HCT116 (cell line): ENCODE data around the gene MXI1. TPM values are rescaled to one million over a fixed set of nuclear protein-coding genes. Genes with fewer than 3 reads are reported as not detected.
A peak's percentile ranks its signal among the peaks of the same experiment; 100 is the strongest.

ENCODE experiments used
- ATAC-seq: fragments of 200-7000 bp; cut with Tn5 transposase; 2 replicates; pipeline ENCODE4 v1.9.1; 2020; ENCODE audit warnings: mild to moderate bottlenecking, moderate library complexity
- BruUV-seq: library from RNA; stranded (reverse); fragments of 400-500 nt; replicated peaks from 2 replicates; lab custom pipeline; 2021; lab: Mats Ljungman, UMichigan
- CTCF ChIA-PET: fragments of 300-600 bp; sonication (Branson Sonifier 250); formaldehyde crosslinking; loops from one replicate; lab custom pipeline; 2021; ENCODE audit warnings: antibody characterized with exemption; lab: Charles Lee
- POLR2A ChIA-PET: fragments of 300-600, 350-600 bp; sonication (Branson Sonifier 250); formaldehyde crosslinking; loops from one replicate; lab custom pipeline; 2021; ENCODE audit warnings: antibody characterized with exemption; lab: Charles Lee
- RAD21 ChIA-PET, 2 experiments: fragments of 300-600 bp; sonication (Branson Sonifier 250); formaldehyde crosslinking; loops; one replicate each; lab custom pipeline; 2023; ENCODE audit warnings: low total read pairs in 2 of 2; ENCODE audit not compliant: uncharacterized antibody in 2 of 2, unreplicated experiment in 2 of 2, low non-redundant PET in 1 of 2; lab: Charles Lee
- DNase-seq: peaks from one replicate; pipeline ENCODE4 v3.0.0-alpha.2; 2010; ENCODE audit warnings: low read depth, low spot score
- H2AFZ ChIP-seq: fragments of 200-600 bp; shearing (Covaris generic), sonication (generic); 2 replicates; pipeline ENCODE4 v1.6.1; 2017; ENCODE audit warnings: low read depth, mixed run types, mixed read lengths, antibody characterized with exemption, low read length; ENCODE audit not compliant: poor library complexity, severe bottlenecking
- H3K27ac ChIP-seq: 2 replicates; pipeline ENCODE4 v1.5.1; 2012; ENCODE audit warnings: low read depth, low read length
- H3K27me3 ChIP-seq: fragments of 200-600 bp; sonication (generic); 2 replicates; pipeline ENCODE4 v1.6.1; 2016; ENCODE audit warnings: mixed run types, low read length, mixed read lengths; ENCODE audit not compliant: insufficient read depth
- H3K36me3 ChIP-seq, 2 experiments: fragments of 200-500 bp in 1 of 2; fragments of 200-600 bp in 1 of 2; sonication (Bioruptor generic) in 1 of 2; sonication (generic) in 1 of 2; 2 replicates each; pipeline versions ENCODE4 v1.5.1 to v1.6.1; 2014 to 2016; ENCODE audit warnings: low read length in 2 of 2, inconsistent platforms in 1 of 2, mixed read lengths in 1 of 2, mixed run types in 1 of 2; ENCODE audit not compliant: insufficient read depth in 2 of 2, control insufficient read depth in 1 of 2
- H3K4me1 ChIP-seq, 2 experiments: fragments of 200-600 bp in 1 of 2; sonication (generic) in 1 of 2; 2 replicates each; pipeline versions ENCODE4 v1.5.1 to v1.6.1; 2012 to 2017; ENCODE audit warnings: low read length in 2 of 2, inconsistent platforms in 1 of 2, mild to moderate bottlenecking in 1 of 2, mixed read lengths in 1 of 2, mixed run types in 1 of 2, moderate library complexity in 1 of 2; ENCODE audit not compliant: insufficient read depth in 2 of 2, control insufficient read depth in 1 of 2
- H3K4me2 ChIP-seq: fragments of 200-600 bp; sonication (generic); 2 replicates; pipeline ENCODE4 v1.6.1; 2017; ENCODE audit warnings: mixed run types, low read length, mixed read lengths
- H3K4me3 ChIP-seq, 2 experiments: fragments of 200-600 bp in 1 of 2; sonication (generic) in 1 of 2; replicated peaks in 1 of 2; 2 replicates each; pipeline ENCODE4 v1.5.1; 2011 to 2016; ENCODE audit warnings: low read length in 2 of 2, control low read depth in 1 of 2, low read depth in 1 of 2, mild to moderate bottlenecking in 1 of 2, mixed read lengths in 1 of 2, mixed run types in 1 of 2
- H3K79me2 ChIP-seq: fragments of 200-600 bp; sonication (generic); 2 replicates; pipeline ENCODE4 v1.6.1; 2017; ENCODE audit warnings: mild to moderate bottlenecking, mixed run types, low read length, moderate library complexity, mixed read lengths; ENCODE audit not compliant: insufficient read depth
- H3K9ac ChIP-seq: fragments of 200-600 bp; sonication (generic); 2 replicates; pipeline ENCODE4 v1.6.1; 2016; ENCODE audit warnings: low read length, mixed read lengths
- H3K9me2 ChIP-seq: fragments of 200-600 bp; sonication (generic), shearing (Covaris generic); 2 replicates; pipeline ENCODE4 v1.6.1; 2017; ENCODE audit warnings: mixed run types, mild to moderate bottlenecking, moderate library complexity; ENCODE audit not compliant: insufficient read depth
- H3K9me3 ChIP-seq, 2 experiments: fragments of 200-500 bp in 1 of 2; fragments of 200-600 bp in 1 of 2; sonication (Bioruptor generic) in 1 of 2; sonication (generic) in 1 of 2; 2 replicates each; pipeline ENCODE4 v1.6.1; 2014 to 2017; ENCODE audit warnings: low read length in 2 of 2, mixed read lengths in 2 of 2, inconsistent platforms in 1 of 2, low read depth in 1 of 2, mild to moderate bottlenecking in 1 of 2, mixed run types in 1 of 2, moderate library complexity in 1 of 2; ENCODE audit not compliant: control insufficient read depth in 1 of 2, insufficient read depth in 1 of 2
- H4K20me1 ChIP-seq: fragments of 200-600 bp; sonication (generic), shearing (Covaris generic); 2 replicates; pipeline ENCODE4 v1.6.1; 2017; ENCODE audit warnings: mixed run types, mild to moderate bottlenecking, moderate library complexity; ENCODE audit not compliant: insufficient read depth
- CBX3 ChIP-seq: IDR thresholded peaks from 2 replicates; pipeline ENCODE4 v1.6.1; 2012; ENCODE audit warnings: low read depth
- CEBPB ChIP-seq: IDR thresholded peaks from 2 replicates; pipeline ENCODE4 v1.6.1; 2012; ENCODE audit warnings: low read depth
- EGR1 ChIP-seq: IDR thresholded peaks from 2 replicates; pipeline ENCODE4 v1.6.1; 2012; ENCODE audit warnings: low read depth
- ELF1 ChIP-seq: IDR thresholded peaks from 2 replicates; pipeline ENCODE4 v1.6.1; 2012; ENCODE audit warnings: low read depth, borderline replicate concordance
- EZH2 ChIP-seq: fragments of 200-600 bp; sonication (generic); IDR thresholded peaks from 2 replicates; pipeline ENCODE4 v1.6.1; 2017; ENCODE audit warnings: antibody characterized with exemption, mixed run types
- FOSL1 ChIP-seq: IDR thresholded peaks from 2 replicates; pipeline ENCODE4 v1.6.1; 2012; ENCODE audit warnings: low read depth
- POLR2A ChIP-seq: IDR thresholded peaks from 2 replicates; pipeline ENCODE4 v1.7.0; 2011; ENCODE audit warnings: borderline replicate concordance; ENCODE audit not compliant: insufficient read depth, insufficient read length; ENCODE audit errors: extremely low read depth
- POLR2AphosphoS5 ChIP-seq: IDR thresholded peaks from 2 replicates; pipeline ENCODE4 v1.6.1; 2011; ENCODE audit warnings: mild to moderate bottlenecking, low read depth, low read length, moderate library complexity
- SP1 ChIP-seq: IDR thresholded peaks from 2 replicates; pipeline ENCODE4 v1.6.1; 2012; ENCODE audit warnings: low read depth
- SRF ChIP-seq: IDR thresholded peaks from 2 replicates; pipeline ENCODE4 v1.6.1; 2012; ENCODE audit warnings: low read depth
- YY1 ChIP-seq: IDR thresholded peaks from 2 replicates; pipeline ENCODE4 v1.6.1; 2011; ENCODE audit warnings: low read length, low read depth, moderate library complexity, mild to moderate bottlenecking; ENCODE audit not compliant: insufficient replicate concordance; ENCODE audit errors: extremely low read depth
- ZFX ChIP-seq: fragments of 450-650 bp; IDR thresholded peaks from 2 replicates; pipeline ENCODE4 v1.6.1; 2017
- ZNF274 ChIP-seq: fragments of 200-500 bp; sonication (Bioruptor generic); IDR thresholded peaks from 2 replicates; pipeline ENCODE4 v1.6.1; 2014; ENCODE audit warnings: mild to moderate bottlenecking, low read depth, low read length, inconsistent platforms
- intact Hi-C: fragments of 100-400 bp; cut with micrococcal nuclease; formaldehyde crosslinking; loops from 2 replicates; pipeline ENCODE4 v1.10.0; 2022
- total RNA-seq: library from RNA; stranded (reverse); gene quantifications from one replicate; pipeline ENCODE4 v1.2.1, GENCODE V29; 2021; ENCODE audit not compliant: unreplicated experiment
- TF ChIP-seq, protein P1 (sequence below): IDR thresholded peaks from 2 replicates; pipeline ENCODE4 v1.6.1; 2012
- TF ChIP-seq, protein P2 (sequence below), 3 experiments: fragments of 200-600 bp in 1 of 3; sonication (generic) in 1 of 3; IDR thresholded peaks in 2 of 3; conservative IDR thresholded peaks in 1 of 3; 2 replicates each; pipeline ENCODE4 v1.5.1; 2012 to 2017; ENCODE audit warnings: low read depth in 2 of 3, low read length in 2 of 3, antibody characterized with exemption in 1 of 3, borderline replicate concordance in 1 of 3, control low read depth in 1 of 3, mild to moderate bottlenecking in 1 of 3, mixed read lengths in 1 of 3, mixed run types in 1 of 3, moderate library complexity in 1 of 3; ENCODE audit not compliant: insufficient read depth in 1 of 3
- TF ChIP-seq, protein P3 (sequence below): IDR thresholded peaks from 2 replicates; pipeline ENCODE4 v1.6.1; 2012

Gene MXI1
- total RNA-seq, 1 experiment from 2014 or later: 57.0 TPM

- peak overlapping the region; percentile 79 for H3K4me2 ChIP-seq
- peaks cover 54% of the 10 kb centered on the region for H3K79me2 ChIP-seq
- H3K36me3 ChIP-seq: peaks cover 38 to 39% of the 10 kb centered on the region in 2 experiments
- DNase-seq: no peak
- H2AFZ ChIP-seq: no peak overlapping the region
- ChIA-PET CTCF (interaction anchor here (0.6 to 6.1 kb wide), 20 partner anchors 46 to 771 kb away, joined by 3 to 47 read pairs (median 3); no protein-coding TSS in a partner anchor), POLR2A (interaction anchor here (0.7 to 1.4 kb wide), 10 partner anchors 8 to 804 kb away, joined by 3 to 7 read pairs (median 4); no protein-coding TSS in a partner anchor), RAD21 (interaction anchor here in 1 of 2 experiments (0.6 to 0.7 kb wide), 3 partner anchors 198 to 902 kb away, joined by 3 to 4 read pairs (median 3); no protein-coding TSS in a partner anchor)
- H3K4me1 ChIP-seq: peaks cover 12 to 26% of the 10 kb centered on the region in 2 experiments; a peak in 3 of 4 replicates
- BruUV-seq: no TSS peak
- intact Hi-C loops: no loop called here
- H3K27me3 ChIP-seq: no peaks in the 10 kb centered on the region
- H3K27ac ChIP-seq: peak overlapping the region; percentile 77
- peak; percentile 60 for ATAC-seq
- peak; percentile 98 for TF ChIP-seq ZFX
- TF ChIP-seq SP1: no peak
- H3K4me3 ChIP-seq: peak overlapping the region; percentile 88 to 91
- no peaks in the 10 kb centered on the region for H3K9me3 ChIP-seq
- peak overlapping the region; percentile 92 for H3K9ac ChIP-seq
- no peaks in the 10 kb centered on the region for H3K9me2 ChIP-seq
- peaks cover 29% of the 10 kb centered on the region; the same call in 1 of the 2 replicates for H4K20me1 ChIP-seq
Measured at GRCh38 chr10:110304394-110304779, 97.0 kb downstream of the MXI1 start.

GRCh38 chr10:110304780-110305421 lies 97.5 kb downstream of the MXI1 start, which contains the start of gene SMNDC1:
Gene SMNDC1, minus strand, starts transcription at chr10:110304920. Its CDS starts 1,333 bp downstream, at chr10:110303587.
- CTCF ChIA-PET: interaction anchor here (0.6 to 6.1 kb wide), 23 partner anchors 46 to 833 kb away, joined by 3 to 47 read pairs (median 3); no protein-coding TSS in a partner anchor
- TF ChIP-seq, protein P1, sequence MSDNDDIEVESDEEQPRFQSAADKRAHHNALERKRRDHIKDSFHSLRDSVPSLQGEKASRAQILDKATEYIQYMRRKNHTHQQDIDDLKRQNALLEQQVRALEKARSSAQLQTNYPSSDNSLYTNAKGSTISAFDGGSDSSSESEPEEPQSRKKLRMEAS: 0 out of 2 replicates have a peak, but pooled peaks have one; percentile 34
- peak; percentile 87 for TF ChIP-seq YY1
- TF ChIP-seq, protein P2, sequence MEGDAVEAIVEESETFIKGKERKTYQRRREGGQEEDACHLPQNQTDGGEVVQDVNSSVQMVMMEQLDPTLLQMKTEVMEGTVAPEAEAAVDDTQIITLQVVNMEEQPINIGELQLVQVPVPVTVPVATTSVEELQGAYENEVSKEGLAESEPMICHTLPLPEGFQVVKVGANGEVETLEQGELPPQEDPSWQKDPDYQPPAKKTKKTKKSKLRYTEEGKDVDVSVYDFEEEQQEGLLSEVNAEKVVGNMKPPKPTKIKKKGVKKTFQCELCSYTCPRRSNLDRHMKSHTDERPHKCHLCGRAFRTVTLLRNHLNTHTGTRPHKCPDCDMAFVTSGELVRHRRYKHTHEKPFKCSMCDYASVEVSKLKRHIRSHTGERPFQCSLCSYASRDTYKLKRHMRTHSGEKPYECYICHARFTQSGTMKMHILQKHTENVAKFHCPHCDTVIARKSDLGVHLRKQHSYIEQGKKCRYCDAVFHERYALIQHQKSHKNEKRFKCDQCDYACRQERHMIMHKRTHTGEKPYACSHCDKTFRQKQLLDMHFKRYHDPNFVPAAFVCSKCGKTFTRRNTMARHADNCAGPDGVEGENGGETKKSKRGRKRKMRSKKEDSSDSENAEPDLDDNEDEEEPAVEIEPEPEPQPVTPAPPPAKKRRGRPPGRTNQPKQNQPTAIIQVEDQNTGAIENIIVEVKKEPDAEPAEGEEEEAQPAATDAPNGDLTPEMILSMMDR (IDR thresholded peaks at IDR 0.05 in 2 of 3, conservative IDR thresholded peaks at IDR 0.05 in 1 of 3; ENCODE audit: borderline replicate concordance in 1 of 3, insufficient read depth in 1 of 3, low read depth in 2 of 3, low read length in 2 of 3): no peak
- no peak for TF ChIP-seq CEBPB
- peak; percentile 95 for TF ChIP-seq POLR2AphosphoS5
- no peak; the same call in 1 of the 2 replicates for TF ChIP-seq CBX3
- no peak for TF ChIP-seq FOSL1
- TF ChIP-seq ZNF274: no peak
- no peak for TF ChIP-seq SRF
- peak; percentile 60; the same call in 1 of the 2 replicates for TF ChIP-seq ELF1
- no peak for TF ChIP-seq EGR1
- TF ChIP-seq ZFX: peak; percentile 88
- peak; percentile 77 for TF ChIP-seq POLR2A
- TF ChIP-seq, protein P3, sequence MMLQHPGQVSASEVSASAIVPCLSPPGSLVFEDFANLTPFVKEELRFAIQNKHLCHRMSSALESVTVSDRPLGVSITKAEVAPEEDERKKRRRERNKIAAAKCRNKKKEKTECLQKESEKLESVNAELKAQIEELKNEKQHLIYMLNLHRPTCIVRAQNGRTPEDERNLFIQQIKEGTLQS: no peak
- peak; percentile 72 for TF ChIP-seq SP1
- no peak for TF ChIP-seq EZH2

More at GRCh38 chr10:110304780-110305421, 97.5 kb downstream of the MXI1 start, which contains the start of gene SMNDC1:
- Histone ChIP-seq H3K27me3 (no peaks in the 10 kb centered on the region), H3K79me2 (peaks cover 48% of the 10 kb centered on the region), H3K9me2 (no peaks in the 10 kb centered on the region), H3K36me3 (peaks cover 34% of the 10 kb centered on the region in 2 experiments), H3K4me2 (peak within 1 kb of the TSS; percentile 79), H3K9ac (peak within 1 kb of the TSS; percentile 92), H4K20me1 (peaks cover 29% of the 10 kb centered on the region; the same call in 1 of the 2 replicates), H3K9me3 (no peaks in the 10 kb centered on the region), H3K4me3 (peak within 1 kb of the TSS; percentile 88 to 91), H2AFZ (peak within 1 kb of the TSS; percentile 4), H3K27ac (peak within 1 kb of the TSS; percentile 77), H3K4me1 (peaks cover 12 to 26% of the 10 kb centered on the region in 2 experiments; a peak in 3 of 4 replicates)
- RAD21 ChIA-PET: interaction anchor here (0.6 to 1.5 kb wide), 7 partner anchors 167 to 902 kb away, joined by 3 to 6 read pairs (median 3); no protein-coding TSS in a partner anchor
- peak; percentile 99 for DNase-seq
- BruUV-seq: no TSS peak
- intact Hi-C loops: loop anchor here (5.0 kb wide), 1 partner anchor 1837 kb away; no protein-coding TSS in a partner anchor
- POLR2A ChIA-PET: interaction anchor here (0.7 to 1.9 kb wide), 19 partner anchors 9 to 803 kb away, joined by 3 to 7 read pairs (median 4); no protein-coding TSS in a partner anchor
- peak; percentile 94 for ATAC-seq
